Endothelial cell of umbilical vein (primary cell): ENCODE data around the gene SLFN12. TPM values are rescaled to one million over a fixed set of nuclear protein-coding genes. Genes with fewer than 3 reads are reported as not detected.

Source experiments
- BruUV-seq: library from RNA; stranded (reverse); fragments of 400-500 nt; replicated peaks from 2 replicates; lab custom pipeline; 2021; lab: Mats Ljungman, UMichigan
- CTCF ChIA-PET: fragments of 300-600, 350-600 bp; sonication (Branson Sonifier 250); formaldehyde crosslinking; loops from one replicate; lab custom pipeline; 2021; ENCODE audit warnings: antibody characterized with exemption, inconsistent platforms; lab: Charles Lee
- POLR2A ChIA-PET: fragments of 300-600, 350-600 bp; sonication (Branson Sonifier 250); formaldehyde crosslinking; loops from one replicate; lab custom pipeline; 2021; ENCODE audit warnings: antibody characterized with exemption, inconsistent platforms; lab: Charles Lee
- DNase-seq: peaks from one replicate; pipeline ENCODE4 v3.0.0-alpha.2; 2011; ENCODE audit warnings: low read depth, low spot score
- FAIRE-seq: peaks from 2 replicates; lab custom pipeline; 2011; peaks lifted over from hg19 to GRCh38; lab: Jason Lieb, UNC
- H2AFZ ChIP-seq: 2 replicates; pipeline ENCODE4 v1.6.0; 2012; ENCODE audit warnings: low read depth, low read length, control low read depth, inconsistent platforms
- H3K27ac ChIP-seq: 2 replicates; pipeline ENCODE4 v1.5.1; 2011; ENCODE audit warnings: low read depth, mild to moderate bottlenecking, control low read depth, low read length, moderate library complexity; ENCODE audit not compliant: insufficient read depth
- H3K27me3 ChIP-seq, 2 experiments: 2 replicates each; pipeline versions ENCODE4 v1.6.0 to v1.6.1; 2011; ENCODE audit warnings: low read length in 2 of 2, mixed read lengths in 1 of 2; ENCODE audit not compliant: control insufficient read depth in 2 of 2, insufficient read depth in 2 of 2
- H3K36me3 ChIP-seq, 2 experiments: 2 replicates in 1 of 2; 3 replicates in 1 of 2; pipeline ENCODE4 v1.5.1; 2011; ENCODE audit warnings: low read length in 2 of 2, mild to moderate bottlenecking in 1 of 2, moderate library complexity in 1 of 2; ENCODE audit not compliant: control insufficient read depth in 2 of 2, insufficient read depth in 2 of 2; ENCODE audit errors: extremely low read depth in 1 of 2
- H3K4me1 ChIP-seq: 3 replicates; pipeline ENCODE4 v1.5.1; 2011; ENCODE audit warnings: mild to moderate bottlenecking, low read length; ENCODE audit not compliant: control insufficient read depth, insufficient read depth; ENCODE audit errors: extremely low read depth
- H3K4me2 ChIP-seq: 2 replicates; pipeline ENCODE4 v1.6.1; 2011; ENCODE audit warnings: low read length, control low read depth, mixed read lengths; ENCODE audit not compliant: insufficient read depth
- H3K4me3 ChIP-seq, 3 experiments: fragments of 200-600 bp in 1 of 3; sonication (generic), shearing (Covaris generic) in 1 of 3; replicated peaks in 1 of 3; 2 replicates each; pipeline ENCODE4 v1.5.1; 2011 to 2016; ENCODE audit warnings: control low read depth in 3 of 3, low read length in 3 of 3, mild to moderate bottlenecking in 2 of 3, inconsistent platforms in 1 of 3, low read depth in 1 of 3, moderate library complexity in 1 of 3; ENCODE audit not compliant: insufficient read depth in 1 of 3
- H3K79me2 ChIP-seq: 2 replicates; pipeline ENCODE4 v1.6.0; 2012; ENCODE audit warnings: low read length, inconsistent platforms; ENCODE audit not compliant: control insufficient read depth, insufficient read depth
- H3K9ac ChIP-seq: replicated peaks from 2 replicates; pipeline ENCODE3; 2011; ENCODE audit warnings: low read length, control low read depth; ENCODE audit not compliant: insufficient read depth; ENCODE audit errors: extremely low read depth
- H3K9me1 ChIP-seq: replicated peaks from 3 replicates; pipeline ENCODE4 v1.6.0; 2011; ENCODE audit warnings: mild to moderate bottlenecking, low read length; ENCODE audit not compliant: control insufficient read depth, insufficient read depth; ENCODE audit errors: extremely low read depth
- H3K9me3 ChIP-seq: replicated peaks from 2 replicates; pipeline ENCODE4 v1.5.1; 2012; ENCODE audit warnings: low read length, inconsistent platforms; ENCODE audit not compliant: control insufficient read depth, insufficient read depth
- H4K20me1 ChIP-seq: replicated peaks from 2 replicates; pipeline ENCODE3; 2011; ENCODE audit warnings: mild to moderate bottlenecking, low read length; ENCODE audit not compliant: control insufficient read depth, insufficient read depth; ENCODE audit errors: extremely low read depth
- EZH2 ChIP-seq: IDR thresholded peaks from 2 replicates; pipeline ENCODE4 v1.6.1; 2012; ENCODE audit warnings: borderline replicate concordance, low read depth, mild to moderate bottlenecking, moderate library complexity, low read length, inconsistent platforms; ENCODE audit not compliant: severe bottlenecking
- FOS ChIP-seq: IDR thresholded peaks from 2 replicates; pipeline ENCODE4 v1.6.1; 2011; ENCODE audit warnings: mild to moderate bottlenecking, low read length, moderate library complexity, borderline replicate concordance; ENCODE audit not compliant: insufficient read depth
- GATA2 ChIP-seq: IDR thresholded peaks from 2 replicates; pipeline ENCODE4 v1.7.0; 2011; ENCODE audit warnings: low read depth, mild to moderate bottlenecking, moderate library complexity, mixed read lengths, low read length; ENCODE audit not compliant: insufficient read length, insufficient read depth
- JUN ChIP-seq: IDR thresholded peaks from 2 replicates; pipeline ENCODE4 v1.6.1; 2011; ENCODE audit warnings: borderline replicate concordance, low read depth; ENCODE audit not compliant: insufficient read length, insufficient read depth
- MYC ChIP-seq: IDR thresholded peaks from one replicate; pipeline ENCODE4 v1.6.1; 2011; ENCODE audit warnings: mild to moderate bottlenecking, low read depth, low read length
- POLR2A ChIP-seq: IDR thresholded peaks from 2 replicates; pipeline ENCODE4 v1.6.1; 2012; ENCODE audit warnings: low read depth, mild to moderate bottlenecking, control low read depth, low read length
- POLR2AphosphoS5 ChIP-seq: IDR thresholded peaks from 2 replicates; pipeline ENCODE4 v1.6.1; 2012; ENCODE audit warnings: low read depth, mild to moderate bottlenecking, control low read depth, low read length, moderate library complexity; ENCODE audit not compliant: insufficient read depth
- dilution Hi-C: fragments of 300-500 bp; cut with MboI; formaldehyde crosslinking; loops from one replicate; pipeline ENCODE4 v1.15.0; 2019; ENCODE audit warnings: low sequenced_read_pairs; ENCODE audit not compliant: extremely low pct_ligation_motif_present
- intact Hi-C: fragments of 100-400 bp; cut with micrococcal nuclease; formaldehyde crosslinking; loops from one replicate; pipeline ENCODE4 v1.10.0; 2022
- polyA plus RNA-seq, 4 experiments: library from polyadenylated mRNA; depleted of rRNA in 3 of 4; stranded (reverse) in 3 of 4; unstranded in 1 of 4; fragments of >200 nt; gene quantifications; 2 replicates each; pipeline versions ENCODE4 v1.2.1 to v1.2.3, GENCODE V29; 2011 to 2012; ENCODE audit warnings: missing spikeins in 1 of 4
- total RNA-seq: library from RNA; stranded (reverse); gene quantifications from 2 replicates; pipeline ENCODE4 v1.2.3, GENCODE V29; 2021
- TF ChIP-seq, protein P1 (sequence below): IDR thresholded peaks from 2 replicates; pipeline ENCODE4 v1.6.1; 2011; ENCODE audit not compliant: insufficient read depth, insufficient read length
- TF ChIP-seq, protein P2 (sequence below), 2 donors: IDR thresholded peaks; 1 replicate in 1 of 2; 2 replicates in 1 of 2; pipeline ENCODE4 v1.5.1; 2011; ENCODE audit warnings: low read length in 2 of 2, mild to moderate bottlenecking in 2 of 2, moderate library complexity in 2 of 2, control low read depth in 1 of 2, inconsistent platforms in 1 of 2, low read depth in 1 of 2; ENCODE audit not compliant: insufficient read depth in 1 of 2; ENCODE audit errors: extremely low read depth in 1 of 2

Gene SLFN12
- total and polyA plus RNA-seq, 2 donors (not counting 3 experiments of a cell fraction or from before 2014, with no cell fraction given): 17.8 to 42.6 TPM

DNA sequence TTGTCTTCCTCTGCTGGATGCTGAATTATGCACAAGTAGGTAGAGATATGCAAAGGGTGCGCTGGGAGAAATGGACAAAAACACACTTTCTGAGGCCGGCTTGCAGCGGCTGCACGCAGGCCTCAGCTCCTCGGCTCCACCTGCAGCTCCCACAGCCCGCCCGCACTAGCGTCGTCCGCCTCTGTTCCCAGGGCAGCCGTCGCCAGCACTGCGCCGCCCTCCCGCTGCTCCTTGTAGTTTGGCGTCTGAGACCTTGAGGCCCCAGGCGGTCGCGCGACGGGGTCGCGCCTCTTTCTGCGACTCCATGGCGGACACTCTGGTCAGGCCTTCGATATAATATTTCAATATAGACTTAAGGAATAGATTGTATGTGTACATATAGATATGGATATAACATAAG, 24.8 kb downstream of the SLFN12 start:
- Histone ChIP-seq H3K9me3 (no peaks in the 10 kb centered on the region), H3K27me3 (no peaks in the 10 kb centered on the region), H3K79me2 (peaks cover 2% of the 10 kb centered on the region), H3K36me3 (peaks cover 14 to 24% of the 10 kb centered on the region in 2 experiments), H3K9me1 (no peaks in the 10 kb centered on the region), H3K4me2 (no peak overlapping the region), H3K27ac (no peak overlapping the region), H2AFZ (no peak overlapping the region), H3K9ac (no peak overlapping the region), H3K4me1 (no peaks in the 10 kb centered on the region), H3K4me3 (no peak overlapping the region), H4K20me1 (no peaks in the 10 kb centered on the region)
- DNase-seq (no peak), FAIRE-seq (no peak)
- ChIA-PET POLR2A (no interaction called here), CTCF (no interaction called here)
- intact Hi-C loops: no loop called here
- dilution Hi-C loops: no loop called here
- TF ChIP-seq, protein P1, sequence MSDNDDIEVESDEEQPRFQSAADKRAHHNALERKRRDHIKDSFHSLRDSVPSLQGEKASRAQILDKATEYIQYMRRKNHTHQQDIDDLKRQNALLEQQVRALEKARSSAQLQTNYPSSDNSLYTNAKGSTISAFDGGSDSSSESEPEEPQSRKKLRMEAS: no peak
- TF ChIP-seq FOS (no peak), GATA2 (no peak), POLR2A (no peak), JUN (no peak), MYC (no peak), EZH2 (no peak), POLR2AphosphoS5 (no peak)
- TF ChIP-seq, protein P2, sequence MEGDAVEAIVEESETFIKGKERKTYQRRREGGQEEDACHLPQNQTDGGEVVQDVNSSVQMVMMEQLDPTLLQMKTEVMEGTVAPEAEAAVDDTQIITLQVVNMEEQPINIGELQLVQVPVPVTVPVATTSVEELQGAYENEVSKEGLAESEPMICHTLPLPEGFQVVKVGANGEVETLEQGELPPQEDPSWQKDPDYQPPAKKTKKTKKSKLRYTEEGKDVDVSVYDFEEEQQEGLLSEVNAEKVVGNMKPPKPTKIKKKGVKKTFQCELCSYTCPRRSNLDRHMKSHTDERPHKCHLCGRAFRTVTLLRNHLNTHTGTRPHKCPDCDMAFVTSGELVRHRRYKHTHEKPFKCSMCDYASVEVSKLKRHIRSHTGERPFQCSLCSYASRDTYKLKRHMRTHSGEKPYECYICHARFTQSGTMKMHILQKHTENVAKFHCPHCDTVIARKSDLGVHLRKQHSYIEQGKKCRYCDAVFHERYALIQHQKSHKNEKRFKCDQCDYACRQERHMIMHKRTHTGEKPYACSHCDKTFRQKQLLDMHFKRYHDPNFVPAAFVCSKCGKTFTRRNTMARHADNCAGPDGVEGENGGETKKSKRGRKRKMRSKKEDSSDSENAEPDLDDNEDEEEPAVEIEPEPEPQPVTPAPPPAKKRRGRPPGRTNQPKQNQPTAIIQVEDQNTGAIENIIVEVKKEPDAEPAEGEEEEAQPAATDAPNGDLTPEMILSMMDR (IDR thresholded peaks at IDR 0.05; ENCODE audit: extremely low read depth in 1 of 2, insufficient read depth in 1 of 2, low read depth in 1 of 2, low read length in 2 of 2): no peak
- no TSS peak for BruUV-seq
